K562 (cell line): ENCODE measurements around the gene NAA10. TPM values are rescaled to one million over a fixed set of nuclear protein-coding genes. Genes with fewer than 3 reads are reported as not detected.
A peak's percentile ranks its signal among the peaks of the same experiment; 100 is the strongest.

Experiments used
- CBX1 ChIP-seq: sonication (generic); IDR thresholded peaks from 2 replicates; pipeline ENCODE4 v1.6.1; 2016; ENCODE audit warnings: antibody characterized with exemption, low read depth, mild to moderate bottlenecking
- CEBPG ChIP-seq, 3 experiments: fragments of 200-800 bp in 1 of 3; sonication (Bioruptor generic) in 1 of 3; sonication (generic) in 1 of 3; formaldehyde crosslinking in 1 of 3; IDR thresholded peaks in 2 of 3; conservative IDR thresholded peaks in 1 of 3; 2 replicates each; pipeline versions ENCODE4 v1.6.1 to v1.8.0; 2016 to 2022; ENCODE audit warnings: missing compliant biosample characterization in 2 of 3, missing genetic modification characterization in 2 of 3, mild to moderate bottlenecking in 1 of 3, missing genetic modification reagents in 1 of 3
- EP300 ChIP-seq: IDR thresholded peaks from 2 replicates; pipeline ENCODE4 v1.6.1; 2012; ENCODE audit warnings: low read length, improper control_type of control experiment
- KDM2B ChIP-seq: fragments of 250-450 bp; sonication (Bioruptor Pico); IDR thresholded peaks from 2 replicates; pipeline ENCODE4 v1.8.0; 2021; ENCODE audit warnings: mild to moderate bottlenecking, moderate library complexity
- LARP7 ChIP-seq: fragments of 450-650 bp; IDR thresholded peaks from 2 replicates; pipeline ENCODE4 v1.6.1; 2016
- MEIS2 ChIP-seq: fragments of 450-650 bp; IDR thresholded peaks from 2 replicates; pipeline ENCODE4 v1.6.1; 2014; ENCODE audit warnings: mild to moderate bottlenecking; ENCODE audit not compliant: partially characterized antibody
- MXD1 ChIP-seq: fragments of 250-450 bp; sonication (Bioruptor Pico); IDR thresholded peaks from 2 replicates; pipeline ENCODE4 v1.8.0; 2021; ENCODE audit warnings: borderline replicate concordance, mild to moderate bottlenecking, moderate library complexity; ENCODE audit not compliant: poor library complexity, severe bottlenecking
- NBN ChIP-seq: fragments of 450-650 bp; IDR thresholded peaks from 2 replicates; pipeline ENCODE4 v1.6.1; 2016; ENCODE audit warnings: low read depth, mild to moderate bottlenecking
- NFE2 ChIP-seq: IDR thresholded peaks from 2 replicates; pipeline ENCODE4 v1.6.1; 2014; ENCODE audit warnings: antibody characterized with exemption, low read depth
- PBX2 ChIP-seq, 2 experiments: IDR thresholded peaks in 1 of 2; conservative IDR thresholded peaks in 1 of 2; 2 replicates each; pipeline ENCODE4 v1.6.1; 2016; ENCODE audit warnings: low read depth in 2 of 2, mild to moderate bottlenecking in 1 of 2, missing compliant biosample characterization in 1 of 2, missing genetic modification characterization in 1 of 2, moderate library complexity in 1 of 2
- PHTF2 ChIP-seq: fragments of 250-450 bp; sonication (Bioruptor Pico); IDR thresholded peaks from 2 replicates; pipeline ENCODE4 v1.5.0; 2021; ENCODE audit warnings: mild to moderate bottlenecking
- POLR2A ChIP-seq: fragments of 450-650 bp; conservative IDR thresholded peaks from 2 replicates; pipeline ENCODE4 v1.6.1; 2016
- PREB ChIP-seq: sonication (generic); formaldehyde crosslinking; IDR thresholded peaks from 2 replicates; pipeline ENCODE4 v1.8.1; 2023; ENCODE audit warnings: mild to moderate bottlenecking, missing genetic modification reagents
- THRAP3 ChIP-seq: fragments of 450-650 bp; IDR thresholded peaks from 2 replicates; pipeline ENCODE4 v1.6.1; 2016; ENCODE audit warnings: mild to moderate bottlenecking, inconsistent platforms, borderline replicate concordance
- THRB ChIP-seq: fragments of 450-650 bp; formaldehyde crosslinking; conservative IDR thresholded peaks from 2 replicates; pipeline ENCODE4 v1.4.0; 2022; ENCODE audit warnings: mild to moderate bottlenecking, missing genetic modification characterization
- USF1 ChIP-seq: sonication (generic); formaldehyde crosslinking; IDR thresholded peaks from 2 replicates; pipeline ENCODE4 v1.9.0; 2022; ENCODE audit warnings: mild to moderate bottlenecking, missing genetic modification reagents
- ZKSCAN3 ChIP-seq: fragments of 250-450 bp; sonication (Bioruptor Pico); IDR thresholded peaks from 2 replicates; pipeline ENCODE4 v1.4.0; 2020
- ZNF395 ChIP-seq: fragments of 200-800 bp; sonication (Bioruptor generic); IDR thresholded peaks from 2 replicates; pipeline ENCODE4 v1.6.1; 2017; ENCODE audit warnings: missing genetic modification characterization, missing compliant biosample characterization
- ZNF41 ChIP-seq: fragments of 250-450 bp; sonication (Bioruptor Pico); conservative IDR thresholded peaks from 2 replicates; pipeline ENCODE4 v1.4.0; 2020; ENCODE audit warnings: mild to moderate bottlenecking
- polyA plus RNA-seq, 8 experiments: library from polyadenylated mRNA; depleted of rRNA in 4 of 8; stranded (reverse) in 5 of 8; unstranded in 3 of 8; fragments of >200 nt; fragmentation: Nextera tagmentation in 2 of 8; fragmentation: Illumina TruSeq in 1 of 8; extraction: Ambion mirVana in 2 of 8; extraction: Trizol in 1 of 8; gene quantifications; 2 replicates each; pipeline versions ENCODE4 v1.2.1 to v1.2.3, GENCODE V29; 2011 to 2014; ENCODE audit warnings: inconsistent platforms in 1 of 8, missing spikeins in 1 of 8
- total RNA-seq, 7 experiments: library from RNA; depleted of rRNA in 6 of 7; stranded (reverse); fragments of >200 nt in 6 of 7; fragmentation: Illumina TruSeq in 2 of 7; extraction: Trizol in 2 of 7; gene quantifications; 2 replicates each; pipeline versions ENCODE4 v1.2.1 to v1.2.3, GENCODE V29; 2011 to 2021; ENCODE audit warnings: low replicate concordance in 1 of 7

Gene NAA10
- total and polyA plus RNA-seq, 9 of the 15 experiments (the other 6 are each of a cell fraction or from before 2014, with no cell fraction given): 11.1 to 250 (median 134) TPM

- TF ChIP-seq MEIS2 (peak; percentile 74), PHTF2 (CRISPR knock-in tag) (no peak), THRAP3 (no peak), ZNF395 (CRISPR knock-in tag) (no peak), PBX2 (CRISPR knock-in tag; IDR thresholded peaks at IDR 0.05; ENCODE audit: low read depth) (no peak), PBX2 (tag; conservative IDR thresholded peaks at IDR 0.05; ENCODE audit: low read depth) (no peak), KDM2B (CRISPR knock-in tag) (peak; percentile 16; the same call in 1 of the 2 replicates), POLR2A (peak; percentile 69), USF1 (CRISPR knock-in tag) (peak; percentile 97), ZNF41 (no peak), THRB (no peak), NFE2 (no peak), CBX1 (no peak; the same call in 1 of the 2 replicates), CEBPG (CRISPR knock-in tag; IDR thresholded peaks at IDR 0.05) (no peak), CEBPG (tag; conservative IDR thresholded peaks at IDR 0.05 in 1 of 2, IDR thresholded peaks at IDR 0.05 in 1 of 2) (no peak), PREB (CRISPR knock-in tag) (no peak), MXD1 (CRISPR knock-in tag) (no peak), ZKSCAN3 (no peak), EP300 (no peak), LARP7 (no peak), NBN (no peak)
Observed at GRCh38 chrX:153927922-153928760, 6.7 kb downstream of the NAA10 start (continued).
